HG03378 (cell line): ENCODE results near the gene CYP4F2.
"Not testable (repeated sequence)": the region's sequence is repeated elsewhere in the genome, so short reads cannot be mapped to it uniquely, and the experiment has no call there.

Experiments
- ATAC-seq: cut with Tn5 transposase; IDR thresholded peaks from one replicate; pipeline ENCODE4 v1.9.1; 2021; ENCODE audit warnings: mild to moderate bottlenecking, moderate library complexity; ENCODE audit not compliant: unreplicated experiment

Gene CYP4F2

DNA sequence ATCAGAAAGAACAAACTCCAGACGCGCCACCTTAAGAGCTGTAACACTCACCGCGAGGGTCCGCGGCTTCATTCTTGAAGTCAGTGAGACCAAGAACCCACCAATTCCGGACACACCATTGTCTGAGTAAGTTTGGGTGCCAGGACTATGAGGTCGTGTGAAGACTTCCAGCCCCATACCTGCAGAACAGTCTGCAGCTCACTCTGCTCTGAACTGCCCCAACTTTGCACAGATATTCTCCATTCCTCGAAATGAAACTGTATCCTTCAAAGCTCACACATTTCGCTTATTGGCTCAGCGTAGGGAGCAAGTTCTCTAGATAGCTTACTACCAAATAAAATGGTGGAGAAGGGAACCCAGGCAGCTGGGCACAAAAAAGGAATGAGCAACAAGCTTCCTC lies 2.6 kb upstream of the CYP4F2 start:
- ATAC-seq = no peak

DNA sequence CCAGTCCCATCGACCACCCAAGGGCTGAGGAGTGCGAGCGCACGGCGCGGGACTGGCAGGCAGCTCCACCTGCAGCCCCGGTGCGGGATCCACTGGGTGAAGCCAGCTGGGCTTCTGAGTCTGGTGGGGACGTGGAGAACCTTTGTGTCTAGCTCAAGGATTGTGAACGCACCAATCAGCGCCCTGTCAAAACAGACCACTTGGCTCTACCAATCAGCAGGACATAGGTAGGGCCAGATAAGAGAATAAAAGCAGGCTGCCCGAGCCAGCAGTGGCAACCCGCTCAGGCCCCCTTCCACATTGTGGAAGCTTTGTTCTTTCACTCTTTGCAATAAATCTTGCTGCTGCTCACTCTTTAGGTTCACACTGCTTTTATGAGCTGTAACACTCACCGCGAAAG lies 2.2 kb upstream of the CYP4F2 start:
- ATAC-seq = not testable (repeated sequence)

DNA sequence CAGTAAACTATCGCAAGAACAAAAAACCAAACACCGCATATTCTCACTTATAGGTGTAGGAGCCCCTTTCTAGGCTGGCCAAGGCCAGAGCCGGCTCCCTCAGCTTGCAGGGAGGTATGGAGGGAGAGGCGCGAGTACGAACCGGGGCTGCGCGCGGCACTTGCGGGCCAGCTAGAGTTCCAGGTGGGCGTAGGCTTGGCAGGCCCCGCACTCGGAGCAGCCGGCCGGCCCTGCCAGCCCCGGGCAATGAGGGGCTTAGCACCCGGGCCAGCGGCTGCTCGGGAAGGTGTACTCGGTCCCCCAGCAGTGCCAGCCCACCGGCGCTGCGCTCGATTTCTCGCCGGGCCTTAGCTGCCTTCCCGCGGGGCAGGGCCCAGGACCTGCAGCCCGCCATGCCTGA lies 1.7 kb upstream of the CYP4F2 start:
- ATAC-seq = not testable (repeated sequence)

DNA sequence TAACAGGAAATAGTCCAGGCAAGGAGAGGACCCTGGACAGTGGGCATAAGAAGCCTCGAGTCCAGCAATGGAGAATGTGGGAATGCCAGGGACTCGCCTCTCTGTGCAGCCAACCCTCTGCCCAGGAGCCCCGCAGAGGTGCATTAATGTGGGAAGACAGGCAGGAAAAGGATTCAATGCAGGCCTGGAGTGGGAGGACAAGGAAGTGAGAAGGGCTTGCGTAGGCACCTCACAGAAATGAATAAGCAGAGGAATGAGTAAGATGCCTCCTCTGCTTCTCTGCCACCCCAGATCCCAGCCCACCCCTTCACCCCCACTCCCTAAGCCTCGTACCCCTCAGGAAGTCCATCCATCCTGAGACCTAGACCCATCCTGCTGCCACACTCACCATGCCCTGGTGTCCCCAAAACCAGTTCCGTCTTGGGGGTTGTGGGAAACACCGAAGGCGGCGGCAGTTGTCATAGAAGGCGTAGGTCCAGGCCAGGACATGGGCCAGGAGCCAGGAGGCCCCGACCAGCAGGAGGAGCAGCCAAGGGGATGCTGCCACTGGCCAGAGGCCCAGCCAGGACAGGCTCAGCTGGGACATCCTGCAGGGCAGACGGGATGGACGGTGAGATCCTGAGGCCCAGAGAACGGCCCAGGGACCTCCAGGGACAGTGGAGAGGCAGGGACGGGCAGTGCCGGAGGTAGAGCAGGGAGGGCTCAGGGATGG lies 692 bp downstream of the CYP4F2 start:
- no peak for ATAC-seq

DNA sequence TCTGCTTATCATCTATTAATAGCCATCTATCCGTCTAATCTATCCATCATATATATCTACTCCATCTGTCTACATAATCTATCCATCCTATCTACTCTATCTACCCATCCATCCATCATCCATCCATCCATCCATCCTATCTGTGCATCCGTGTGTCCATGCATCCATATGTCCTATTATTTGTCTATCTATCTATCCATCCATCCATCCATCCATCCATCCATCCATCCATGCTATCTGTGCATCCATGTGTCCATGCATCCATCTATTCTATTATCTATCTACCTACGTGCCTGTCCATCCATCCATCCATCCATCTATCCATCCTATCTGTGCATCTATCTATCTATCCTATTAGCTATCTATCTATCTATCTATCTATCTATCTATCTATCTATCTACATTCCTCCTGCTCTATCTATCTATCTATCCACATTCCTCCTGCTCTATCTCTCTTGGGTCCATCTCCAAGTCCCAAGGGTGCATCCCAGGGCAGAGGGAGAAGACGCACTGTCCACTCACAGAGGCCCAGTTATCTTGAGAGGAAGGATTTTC lies 1.9 kb downstream of the CYP4F2 start:
- ATAC-seq = no peak

DNA sequence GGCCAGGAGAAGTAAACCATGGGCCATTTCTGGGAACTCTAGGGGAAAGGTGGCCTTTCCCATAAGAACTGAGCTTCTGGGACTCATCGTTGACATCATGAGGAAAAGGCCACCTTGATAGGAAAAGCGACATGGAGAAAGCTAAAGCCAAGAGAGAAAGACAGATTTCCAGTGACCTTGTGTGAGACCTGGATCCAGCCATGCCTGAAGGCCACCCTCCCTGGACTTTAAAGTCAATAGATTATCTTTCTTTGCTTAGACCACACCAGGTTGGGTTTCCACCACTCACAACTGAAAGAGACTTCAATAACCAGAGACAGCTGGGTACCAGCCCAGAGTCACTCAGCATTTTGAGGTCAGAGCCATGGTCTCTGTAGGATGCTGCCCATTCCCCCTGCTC lies 3.5 kb downstream of the CYP4F2 start:
- no peak for ATAC-seq

DNA sequence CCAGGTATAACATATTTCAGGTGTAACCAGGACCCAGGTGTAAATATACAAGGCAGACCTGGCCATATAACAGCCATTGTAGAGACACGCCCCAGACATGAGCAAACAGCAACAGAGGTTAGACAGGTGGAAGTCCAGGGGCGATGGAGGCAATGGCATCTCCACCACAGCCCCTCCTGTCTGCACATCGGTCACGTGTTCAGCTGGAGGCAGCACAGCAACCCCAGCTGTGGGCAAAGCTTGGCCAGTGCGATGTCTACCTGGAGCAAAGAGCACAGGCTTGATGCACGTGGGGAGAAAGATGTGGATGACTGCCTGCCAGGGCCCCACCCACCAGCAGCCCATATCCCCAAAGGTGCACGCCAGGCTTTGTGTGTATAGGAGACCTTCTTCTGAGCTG lies 4.4 kb downstream of the CYP4F2 start:
- no peak for ATAC-seq

DNA sequence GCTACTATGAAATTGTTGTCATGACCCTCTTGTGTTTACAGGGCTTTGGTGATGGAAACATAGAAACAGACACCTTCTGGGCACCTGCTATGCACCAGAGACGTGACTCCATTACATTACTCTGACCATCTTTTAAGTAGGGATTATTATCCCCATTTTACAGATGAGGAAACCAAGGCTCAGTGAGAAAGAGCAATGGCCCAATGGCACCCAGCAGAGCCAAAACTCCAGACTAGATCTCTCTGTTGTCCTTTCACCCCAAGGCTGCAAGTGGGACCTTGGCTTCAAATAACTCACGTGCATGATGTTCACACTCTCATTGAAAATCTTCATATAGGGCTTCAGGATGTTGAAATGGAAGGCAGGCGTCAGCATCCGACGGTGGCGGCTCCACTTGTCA lies 5.9 kb downstream of the CYP4F2 start:
- ATAC-seq = no peak

DNA sequence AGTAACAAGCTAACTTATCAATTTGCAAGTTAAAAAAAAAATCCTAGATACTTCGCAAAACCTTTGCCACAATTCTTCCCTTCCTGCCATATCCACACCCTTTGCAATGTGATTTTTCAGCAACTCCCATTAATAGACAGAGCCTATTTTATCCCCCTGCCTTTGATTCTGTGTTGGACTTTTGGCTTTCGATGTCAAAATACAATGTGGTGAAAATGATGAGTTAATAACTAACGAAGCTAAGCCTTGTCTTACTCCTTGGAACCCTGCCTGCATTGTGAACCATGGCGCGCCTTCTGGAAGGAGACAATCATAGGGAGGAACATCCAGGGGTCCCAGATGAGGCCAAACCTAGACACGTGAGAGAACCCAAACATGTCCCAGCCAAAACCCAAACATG lies 6.4 kb downstream of the CYP4F2 start:
- no peak for ATAC-seq

DNA sequence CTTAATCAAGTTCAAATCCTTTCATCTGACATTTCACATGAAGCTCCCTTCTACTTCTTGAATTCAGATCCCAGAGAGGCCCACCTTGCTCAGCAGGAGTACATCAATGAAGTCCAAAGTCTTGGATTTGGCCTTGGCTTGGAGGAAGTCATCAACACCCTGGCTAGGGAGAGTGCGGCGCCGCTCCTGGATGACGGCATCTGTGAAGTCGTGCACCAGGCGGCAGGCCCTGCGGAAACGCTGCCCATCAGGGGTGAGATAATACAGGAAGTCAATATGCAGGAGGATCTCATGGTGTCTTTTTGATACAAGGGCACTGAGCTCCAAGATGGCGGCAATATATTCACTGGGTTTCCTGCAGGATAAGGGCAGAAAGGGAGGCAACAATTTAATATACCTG lies 8.5 kb downstream of the CYP4F2 start:
- ATAC-seq = not testable (repeated sequence)

DNA sequence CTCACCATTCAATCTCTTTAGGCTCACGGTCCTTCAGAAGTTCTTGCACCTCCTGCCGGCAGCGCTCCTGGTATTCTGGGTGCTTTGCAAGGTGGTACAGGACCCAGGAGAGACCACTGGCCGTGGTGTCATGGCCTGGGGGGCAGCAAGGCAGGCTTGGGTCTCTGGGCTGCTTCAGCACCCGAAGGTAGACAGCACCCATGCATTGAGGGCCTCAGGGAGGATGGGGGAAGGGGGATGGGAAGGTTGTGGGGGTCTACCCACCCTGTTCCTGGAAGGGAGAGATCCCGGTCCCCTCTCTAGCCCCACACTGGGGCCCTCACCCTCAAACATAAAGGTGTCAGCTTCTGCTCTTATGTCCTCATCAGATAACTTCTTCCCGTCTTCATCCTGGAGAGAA lies 12.0 kb downstream of the CYP4F2 start:
- ATAC-seq = no peak

DNA sequence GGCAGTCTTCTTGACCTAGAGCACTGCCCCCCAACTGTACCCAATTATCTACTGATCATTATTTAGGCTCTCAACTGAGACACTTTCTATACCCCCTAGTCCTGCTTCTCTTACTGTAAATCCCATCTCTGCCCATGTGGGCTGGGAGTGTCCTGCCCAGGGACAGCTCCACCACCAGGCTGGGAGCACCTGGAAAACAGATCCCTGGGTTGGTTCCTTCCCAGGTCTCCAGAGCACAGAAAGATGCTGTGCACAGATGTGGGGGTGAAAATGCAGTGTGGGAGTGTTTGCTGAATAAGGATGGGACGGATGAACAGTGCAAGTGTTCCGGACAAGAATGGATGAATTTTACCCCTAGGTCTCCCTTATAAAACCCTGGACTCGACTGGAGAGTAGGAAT lies 12.7 kb downstream of the CYP4F2 start:
- no peak for ATAC-seq

DNA sequence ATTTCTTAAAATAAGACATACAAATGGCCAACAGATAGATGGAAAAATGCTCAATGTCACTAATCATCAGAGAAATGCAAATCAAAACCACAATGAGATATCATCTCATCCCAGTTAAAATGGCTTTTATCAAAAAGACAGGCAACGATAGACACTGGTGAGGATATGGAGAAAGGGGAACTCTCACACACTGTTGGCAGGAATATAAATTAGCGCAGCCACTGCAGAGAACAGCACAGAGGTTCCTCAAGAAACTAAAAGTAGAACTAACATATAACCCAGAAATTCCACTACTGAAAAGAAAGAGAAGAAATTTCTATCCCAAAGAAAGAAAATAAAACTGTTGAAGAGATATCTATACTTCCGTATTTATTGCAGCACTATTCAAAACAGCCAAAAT lies 14.5 kb downstream of the CYP4F2 start:
- not testable (repeated sequence) for ATAC-seq

DNA sequence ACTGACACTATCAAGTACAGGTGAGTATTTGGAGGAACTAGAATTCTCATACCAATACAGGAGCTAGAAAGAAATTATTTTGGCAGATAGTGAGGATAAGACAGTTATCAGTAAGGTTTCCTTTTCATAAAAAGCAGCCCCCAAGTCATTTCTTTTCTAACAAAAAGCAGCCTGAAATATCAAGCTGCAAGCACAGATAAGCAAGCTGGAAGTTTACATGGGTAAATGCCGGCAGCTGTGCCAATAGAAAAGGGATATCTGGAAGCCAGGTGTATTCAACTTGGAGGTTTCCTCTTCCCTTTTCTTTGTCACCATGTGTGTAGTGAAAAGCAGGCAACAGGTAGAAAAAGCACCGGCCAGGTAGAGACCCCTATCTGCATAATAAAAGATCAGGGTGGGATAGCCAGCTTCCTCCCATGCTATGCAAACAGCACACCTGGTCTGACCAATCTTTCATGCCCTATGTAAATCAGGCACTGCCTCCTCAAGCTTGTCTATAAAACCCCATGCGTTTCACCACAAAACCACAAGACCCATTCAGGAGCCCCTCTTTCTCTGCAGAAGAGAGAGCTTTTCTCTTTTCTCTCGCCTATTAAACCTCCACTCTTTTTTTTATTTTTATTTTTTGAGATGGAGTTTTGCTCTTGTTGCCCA lies 22.9 kb downstream of the CYP4F2 start:
- no peak for ATAC-seq

DNA sequence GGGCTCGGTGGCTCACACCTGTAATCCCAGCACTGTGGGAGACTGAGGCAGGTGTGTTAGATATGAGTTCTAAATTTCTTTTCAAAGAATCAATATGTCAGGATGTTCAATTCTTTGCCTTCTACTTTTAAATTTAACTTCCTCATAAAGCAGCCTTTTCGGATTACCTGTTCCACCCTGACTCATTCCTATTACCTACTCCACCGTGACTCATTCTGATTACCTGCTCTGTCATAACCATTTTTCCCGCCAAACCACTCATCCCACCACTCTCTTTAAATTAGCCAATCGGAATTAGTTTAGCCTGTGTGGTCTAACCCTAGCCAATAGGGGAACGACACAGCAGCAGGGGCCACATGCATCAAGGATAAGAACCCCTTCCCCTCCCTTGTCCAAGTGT lies 24.1 kb downstream of the CYP4F2 start:
- not testable (repeated sequence) for ATAC-seq

DNA sequence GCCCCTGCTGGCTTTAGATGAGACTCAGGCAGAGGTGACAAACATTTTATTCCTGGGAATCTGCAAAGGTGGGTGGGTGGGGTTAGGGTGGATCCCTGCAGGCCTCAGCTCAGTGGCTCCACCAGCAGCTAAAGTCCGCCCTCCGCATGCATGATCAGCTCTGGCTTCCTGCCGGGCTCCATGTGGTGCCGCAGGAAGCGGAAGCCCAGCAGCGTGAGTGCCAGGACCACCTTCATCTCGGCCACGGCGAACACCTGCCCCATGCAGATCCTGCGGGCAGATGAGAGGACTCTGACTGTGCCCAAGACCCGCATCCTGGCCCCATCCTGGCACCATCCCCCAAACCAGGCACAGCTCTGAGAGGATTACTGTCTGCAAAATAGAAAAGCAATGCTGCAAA lies 26.3 kb downstream of the CYP4F2 start:
- no peak for ATAC-seq

DNA sequence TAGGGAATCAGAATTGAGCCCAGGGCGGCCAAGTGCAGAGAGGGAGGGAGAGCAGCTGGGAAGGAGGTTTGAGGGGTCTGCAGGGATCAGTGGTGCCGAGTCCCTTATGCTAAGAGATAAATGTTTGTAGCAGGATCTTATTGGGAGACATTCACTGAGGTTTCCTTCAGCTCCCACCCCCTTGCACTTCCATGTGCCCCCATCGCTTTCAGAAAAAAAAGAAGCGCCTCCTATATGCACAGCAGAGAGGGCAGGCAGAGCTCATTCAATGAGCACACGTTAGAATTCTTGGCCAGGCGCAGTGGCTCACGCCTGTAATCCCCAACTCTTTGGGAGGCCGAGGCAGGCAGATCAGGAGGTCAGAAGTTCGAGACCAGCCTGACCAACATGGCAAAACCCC lies 28.0 kb downstream of the CYP4F2 start:
- no peak for ATAC-seq

DNA sequence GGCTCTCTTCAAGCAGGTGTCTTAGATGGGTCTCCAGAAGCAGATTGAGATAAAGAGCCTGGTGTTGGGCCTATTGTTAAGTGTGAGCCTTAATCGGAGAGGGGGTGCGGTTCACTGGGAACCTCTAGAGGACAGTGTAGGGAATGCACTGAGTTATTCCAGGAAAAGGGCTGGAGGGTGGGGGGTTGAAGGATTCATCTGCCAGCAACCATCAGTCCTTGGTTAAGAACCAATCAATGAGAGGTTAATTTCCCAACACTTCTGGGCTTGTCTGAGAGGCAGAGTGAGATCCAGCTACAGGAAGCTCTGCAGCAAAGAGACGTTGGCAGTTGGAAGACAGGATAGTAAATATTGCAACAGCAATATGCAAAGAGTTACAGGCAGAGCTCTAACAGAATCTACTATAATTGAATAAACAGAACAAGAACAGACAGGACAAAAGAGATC lies 28.7 kb downstream of the CYP4F2 start:
- ATAC-seq = no peak

DNA sequence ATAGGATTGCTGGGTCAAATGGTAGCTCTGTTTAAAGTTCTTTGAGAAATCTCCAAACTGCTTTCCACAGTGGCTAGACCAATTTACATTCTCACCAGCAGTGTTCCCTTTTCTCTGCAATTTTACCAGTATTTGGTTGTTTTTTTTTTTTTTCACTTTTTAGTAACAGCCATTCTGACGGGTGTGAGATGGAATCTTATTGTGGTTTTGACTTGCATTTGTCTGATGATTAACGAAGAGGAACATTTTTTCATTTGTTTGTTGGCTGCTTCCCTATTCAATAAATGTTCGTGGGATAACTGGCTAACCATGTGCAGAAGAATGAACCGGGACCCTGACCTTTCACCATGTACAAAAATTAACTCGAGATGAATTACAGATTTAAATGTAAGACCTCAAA lies 31.2 kb downstream of the CYP4F2 start:
- no peak for ATAC-seq

DNA sequence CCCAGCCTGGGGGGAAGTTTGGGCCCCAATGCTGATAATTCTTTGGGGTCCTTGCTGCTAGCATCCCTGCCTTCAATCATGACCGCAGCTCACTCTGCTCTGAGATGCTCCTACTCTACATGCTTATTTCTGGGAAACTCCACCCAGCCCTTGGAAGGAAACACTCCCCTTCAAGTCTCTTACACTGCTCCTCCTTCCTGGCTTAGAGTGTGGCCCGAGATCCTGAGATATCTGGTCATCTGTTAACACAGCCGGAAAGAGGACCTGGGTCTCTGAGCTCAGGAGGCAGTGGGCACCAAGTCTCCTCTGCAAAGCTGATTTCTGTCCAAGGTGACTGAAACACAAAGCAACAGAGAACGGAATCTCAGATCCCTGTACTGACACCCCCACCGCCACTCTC lies 33.0 kb downstream of the CYP4F2 start:
- ATAC-seq = no peak

DNA sequence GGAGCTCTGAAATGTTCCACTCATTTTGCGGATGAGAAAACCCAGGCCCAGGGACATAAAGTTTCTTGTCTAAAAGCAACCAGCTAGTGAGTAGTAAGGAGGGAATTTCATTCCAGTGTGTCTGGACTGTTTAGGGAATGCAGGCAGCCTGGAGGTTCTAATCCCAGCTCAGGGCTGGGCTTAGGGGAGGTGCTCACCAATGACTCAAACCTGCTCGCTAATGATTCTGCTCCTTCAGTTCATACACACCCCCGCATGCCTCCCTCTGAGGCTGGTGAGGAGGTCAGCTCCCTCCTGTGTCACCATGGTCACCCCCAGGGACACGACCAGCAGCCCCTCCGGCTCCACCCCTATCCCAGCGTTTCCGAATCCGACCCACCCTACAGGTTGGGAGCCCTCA lies 34.6 kb downstream of the CYP4F2 start:
- ATAC-seq = no peak

DNA sequence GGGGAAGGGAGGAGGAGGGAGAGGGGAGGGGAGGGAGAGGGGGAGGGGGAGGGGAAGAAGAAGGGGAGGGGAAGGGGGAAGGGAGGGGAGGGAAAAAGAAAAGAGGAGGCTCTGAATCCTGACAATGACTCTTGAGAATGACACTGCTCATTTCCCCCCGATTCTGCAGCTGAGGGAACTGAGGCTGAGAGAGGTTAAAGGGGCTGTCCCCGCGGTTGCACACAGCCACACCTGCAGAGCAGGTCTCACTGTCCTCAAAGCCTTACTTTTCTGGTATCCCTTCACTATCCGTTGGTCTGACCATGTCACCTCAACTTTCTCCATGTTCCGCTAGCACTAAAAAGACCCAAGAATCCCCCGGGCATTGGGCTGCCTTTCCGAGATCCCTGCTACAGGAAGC lies 35.4 kb downstream of the CYP4F2 start:
- no peak for ATAC-seq
